ENCODE results near the gene GTF3C5. TPM values are rescaled to one million over a fixed set of nuclear protein-coding genes. Genes with fewer than 3 reads are reported as not detected.

GTF3C5 gene
- total RNA-seq, 1 experiment from 2014 or later = 104 TPM

DNA sequence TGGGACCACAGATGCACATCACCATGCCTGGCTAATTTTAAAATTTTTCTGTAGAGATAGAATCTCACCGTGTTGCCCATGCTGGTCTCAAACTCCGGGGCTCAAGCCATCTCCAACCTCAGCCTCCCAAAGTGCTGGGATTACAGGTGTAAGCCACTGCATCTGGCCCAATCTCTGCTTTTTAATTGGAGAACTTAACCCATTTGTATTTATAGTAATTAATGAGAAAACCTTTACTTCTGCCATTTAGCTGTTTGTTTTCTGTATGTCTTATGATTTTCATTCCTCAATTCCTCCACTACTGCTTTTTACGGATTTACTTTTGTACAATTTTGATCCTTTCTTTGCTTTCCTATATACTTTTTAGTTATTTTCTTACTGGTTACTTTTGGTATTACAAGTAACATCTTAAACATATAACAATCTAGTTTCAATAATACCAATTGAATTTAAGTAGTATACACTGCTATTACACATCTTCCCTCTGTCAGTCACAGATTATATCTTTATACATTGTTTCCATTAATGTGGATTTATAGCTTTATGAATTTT, 64.1 kb downstream of the GTF3C5 start:
- POLR2A ChIA-PET = no interaction called here

DNA sequence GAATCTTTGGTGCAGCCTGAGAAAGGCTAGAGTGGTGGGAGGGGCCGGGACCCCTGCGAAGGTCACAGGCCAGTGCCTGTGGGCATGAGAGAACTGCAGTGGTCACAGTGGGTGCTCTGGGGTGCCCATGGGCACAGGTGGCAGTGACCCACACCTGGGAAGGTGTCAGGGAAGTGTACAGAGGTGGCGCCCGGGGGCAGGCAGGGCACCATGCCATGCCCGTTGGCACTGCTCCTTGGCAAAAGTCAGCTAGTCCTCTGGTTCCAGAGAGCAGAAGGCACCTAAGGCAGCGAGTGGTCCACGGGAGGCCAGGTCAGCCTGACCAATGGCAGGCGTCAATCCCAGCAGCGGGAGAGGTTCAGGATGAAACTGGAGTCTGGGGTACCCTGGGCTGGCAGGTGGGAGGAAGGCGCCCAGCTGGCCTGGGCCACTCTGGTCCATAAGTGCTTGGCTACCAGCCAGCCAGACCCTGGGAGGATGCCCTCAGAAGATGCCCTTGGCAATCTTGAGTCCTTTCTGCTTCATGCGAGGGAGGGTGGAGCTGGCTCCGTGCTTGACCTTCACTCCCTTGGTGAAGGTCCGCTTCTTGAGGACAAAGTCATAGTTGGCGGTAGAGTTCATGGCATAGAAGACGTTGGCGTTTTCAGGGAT, 67.4 kb downstream of the GTF3C5 start:
- H3K36me3 Mint-ChIP-seq = peaks cover 45% of the 10 kb centered on the region
- peaks cover 16% of the 10 kb centered on the region for H3K27me3 Mint-ChIP-seq (ENCODE audit: low read depth)

More for the DNA sequence above, 64.1 kb downstream of the GTF3C5 start:
- Mint-ChIP-seq H3K4me3 (no peak overlapping the region), H3K27me3 (ENCODE audit: low read depth) (peaks cover 16% of the 10 kb centered on the region), H3K36me3 (peaks cover 32% of the 10 kb centered on the region), H3K9me3 (peaks cover 22% of the 10 kb centered on the region), H3K27ac (no peak overlapping the region), H3K4me1 (no peaks in the 10 kb centered on the region)
- CTCF ChIA-PET = interaction anchor here (1.3 kb wide), 1 partner anchor 49 kb away, joined by 6 read pairs; no protein-coding TSS in a partner anchor
- TF ChIP-seq, protein P1, sequence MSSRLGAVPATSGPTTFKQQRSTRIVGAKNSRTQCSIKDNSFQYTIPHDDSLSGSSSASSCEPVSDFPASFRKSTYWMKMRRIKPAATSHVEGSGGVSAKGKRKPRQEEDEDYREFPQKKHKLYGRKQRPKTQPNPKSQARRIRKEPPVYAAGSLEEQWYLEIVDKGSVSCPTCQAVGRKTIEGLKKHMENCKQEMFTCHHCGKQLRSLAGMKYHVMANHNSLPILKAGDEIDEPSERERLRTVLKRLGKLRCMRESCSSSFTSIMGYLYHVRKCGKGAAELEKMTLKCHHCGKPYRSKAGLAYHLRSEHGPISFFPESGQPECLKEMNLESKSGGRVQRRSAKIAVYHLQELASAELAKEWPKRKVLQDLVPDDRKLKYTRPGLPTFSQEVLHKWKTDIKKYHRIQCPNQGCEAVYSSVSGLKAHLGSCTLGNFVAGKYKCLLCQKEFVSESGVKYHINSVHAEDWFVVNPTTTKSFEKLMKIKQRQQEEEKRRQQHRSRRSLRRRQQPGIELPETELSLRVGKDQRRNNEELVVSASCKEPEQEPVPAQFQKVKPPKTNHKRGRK (CRISPR knock-in tag; IDR thresholded peaks at IDR 0.05; ENCODE audit: borderline replicate concordance) = no peak
- TF ChIP-seq ZNF219 (CRISPR knock-in tag; IDR thresholded peaks at IDR 0.05; ENCODE audit: borderline replicate concordance) (no peak), FOXK1 (CRISPR knock-in tag; IDR thresholded peaks at IDR 0.05) (no peak), TEAD4 (CRISPR knock-in tag; IDR thresholded peaks at IDR 0.05) (no peak), RELA (CRISPR knock-in tag; IDR thresholded peaks at IDR 0.05; ENCODE audit: borderline replicate concordance) (no peak), OVOL2 (CRISPR knock-in tag; IDR thresholded peaks at IDR 0.05; ENCODE audit: borderline replicate concordance) (no peak), SP1 (CRISPR knock-in tag; conservative IDR thresholded peaks at IDR 0.05) (no peak)
- TF ChIP-seq, protein P2, sequence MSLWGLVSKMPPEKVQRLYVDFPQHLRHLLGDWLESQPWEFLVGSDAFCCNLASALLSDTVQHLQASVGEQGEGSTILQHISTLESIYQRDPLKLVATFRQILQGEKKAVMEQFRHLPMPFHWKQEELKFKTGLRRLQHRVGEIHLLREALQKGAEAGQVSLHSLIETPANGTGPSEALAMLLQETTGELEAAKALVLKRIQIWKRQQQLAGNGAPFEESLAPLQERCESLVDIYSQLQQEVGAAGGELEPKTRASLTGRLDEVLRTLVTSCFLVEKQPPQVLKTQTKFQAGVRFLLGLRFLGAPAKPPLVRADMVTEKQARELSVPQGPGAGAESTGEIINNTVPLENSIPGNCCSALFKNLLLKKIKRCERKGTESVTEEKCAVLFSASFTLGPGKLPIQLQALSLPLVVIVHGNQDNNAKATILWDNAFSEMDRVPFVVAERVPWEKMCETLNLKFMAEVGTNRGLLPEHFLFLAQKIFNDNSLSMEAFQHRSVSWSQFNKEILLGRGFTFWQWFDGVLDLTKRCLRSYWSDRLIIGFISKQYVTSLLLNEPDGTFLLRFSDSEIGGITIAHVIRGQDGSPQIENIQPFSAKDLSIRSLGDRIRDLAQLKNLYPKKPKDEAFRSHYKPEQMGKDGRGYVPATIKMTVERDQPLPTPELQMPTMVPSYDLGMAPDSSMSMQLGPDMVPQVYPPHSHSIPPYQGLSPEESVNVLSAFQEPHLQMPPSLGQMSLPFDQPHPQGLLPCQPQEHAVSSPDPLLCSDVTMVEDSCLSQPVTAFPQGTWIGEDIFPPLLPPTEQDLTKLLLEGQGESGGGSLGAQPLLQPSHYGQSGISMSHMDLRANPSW (CRISPR knock-in tag; conservative IDR thresholded peaks at IDR 0.05; ENCODE audit: low read depth) = no peak
- TF ChIP-seq, protein P3, sequence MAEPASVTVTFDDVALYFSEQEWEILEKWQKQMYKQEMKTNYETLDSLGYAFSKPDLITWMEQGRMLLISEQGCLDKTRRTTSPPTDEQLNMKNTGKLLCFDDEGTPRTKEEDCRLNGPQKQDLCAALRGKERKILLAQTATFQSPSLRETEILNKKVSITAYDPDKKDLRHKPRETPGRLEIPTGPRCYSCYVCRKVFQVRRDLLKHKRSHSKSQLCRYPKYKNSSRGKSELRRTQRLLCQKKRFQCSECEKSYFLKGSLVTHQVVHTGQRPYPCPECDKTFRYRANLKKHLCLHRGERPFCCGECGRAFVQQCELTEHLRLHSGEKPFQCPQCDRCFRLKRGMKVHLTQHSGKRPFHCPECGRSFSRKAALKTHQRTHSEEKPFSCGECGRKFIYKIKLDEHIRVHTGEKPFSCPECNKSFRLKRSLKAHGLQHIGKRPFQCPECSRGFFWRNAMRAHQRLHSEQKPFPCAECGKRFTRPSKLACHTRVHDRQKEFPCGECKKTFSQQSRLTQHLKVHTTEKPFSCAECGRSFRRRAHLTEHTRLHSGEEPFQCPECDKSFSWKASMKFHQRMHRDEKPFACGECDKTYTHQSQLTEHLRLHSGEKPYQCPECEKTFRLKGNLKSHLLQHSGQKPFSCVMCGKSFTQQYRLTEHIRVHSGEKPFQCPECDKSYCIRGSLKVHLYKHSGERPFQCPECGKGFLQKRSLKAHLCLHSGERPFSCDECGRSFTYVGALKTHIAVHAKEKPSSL (CRISPR knock-in tag; conservative IDR thresholded peaks at IDR 0.05) = no peak
- DNase-seq (ENCODE audit: low spot score) (no peak), ATAC-seq (no peak)

DNA sequence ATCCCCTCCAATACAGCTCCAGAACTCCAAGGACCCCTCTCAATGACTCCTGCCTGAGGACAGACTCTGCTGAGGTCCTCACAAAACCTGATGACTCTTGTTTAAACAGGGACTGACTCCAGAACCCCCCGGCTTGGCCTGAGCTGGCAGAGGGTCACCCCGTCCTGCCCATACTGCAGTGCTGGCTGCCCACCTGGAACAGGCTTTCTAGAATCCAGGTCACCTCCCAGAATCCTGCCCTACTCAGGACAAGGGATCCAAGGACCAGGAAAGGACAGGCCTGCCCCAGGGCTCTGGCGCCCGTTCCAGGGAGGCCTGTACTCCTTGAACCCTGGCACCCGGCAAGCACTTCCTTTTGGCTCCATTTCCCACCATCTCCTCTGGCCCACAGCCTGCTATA, 68.1 kb downstream of the GTF3C5 start:
- Mint-ChIP-seq H3K9me3 (peaks cover 22% of the 10 kb centered on the region), H3K27ac (no peak overlapping the region), H3K27me3 (ENCODE audit: low read depth) (peaks cover 16% of the 10 kb centered on the region), H3K4me3 (no peak overlapping the region), H3K4me1 (no peaks in the 10 kb centered on the region), H3K36me3 (peaks cover 45% of the 10 kb centered on the region)
- DNase-seq (ENCODE audit: low spot score) = no peak
- POLR2A ChIA-PET = interaction anchor here (0.6 kb wide), 1 partner anchor 39 kb away, joined by 3 read pairs; no protein-coding TSS in a partner anchor
- CTCF ChIA-PET = interaction anchor here (2.2 kb wide), 1 partner anchor 45 kb away, joined by 9 read pairs; no protein-coding TSS in a partner anchor
- no peak for ATAC-seq
- TF ChIP-seq, protein P4, sequence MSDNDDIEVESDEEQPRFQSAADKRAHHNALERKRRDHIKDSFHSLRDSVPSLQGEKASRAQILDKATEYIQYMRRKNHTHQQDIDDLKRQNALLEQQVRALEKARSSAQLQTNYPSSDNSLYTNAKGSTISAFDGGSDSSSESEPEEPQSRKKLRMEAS (CRISPR knock-in tag; IDR thresholded peaks at IDR 0.05) = no peak
- TF ChIP-seq GABPB1 (CRISPR knock-in tag; IDR thresholded peaks at IDR 0.05) (no peak), ATF1 (CRISPR knock-in tag; IDR thresholded peaks at IDR 0.05) (no peak), HMGA2 (CRISPR knock-in tag; IDR thresholded peaks at IDR 0.05) (no peak), SOX15 (CRISPR knock-in tag; IDR thresholded peaks at IDR 0.05) (no peak), JAZF1 (CRISPR knock-in tag; IDR thresholded peaks at IDR 0.05) (no peak), ZNF317 (CRISPR knock-in tag; IDR thresholded peaks at IDR 0.05; ENCODE audit: borderline replicate concordance, low read depth) (no peak), ZNF121 (CRISPR knock-in tag; IDR thresholded peaks at IDR 0.05) (no peak)
- TF ChIP-seq, protein P5, sequence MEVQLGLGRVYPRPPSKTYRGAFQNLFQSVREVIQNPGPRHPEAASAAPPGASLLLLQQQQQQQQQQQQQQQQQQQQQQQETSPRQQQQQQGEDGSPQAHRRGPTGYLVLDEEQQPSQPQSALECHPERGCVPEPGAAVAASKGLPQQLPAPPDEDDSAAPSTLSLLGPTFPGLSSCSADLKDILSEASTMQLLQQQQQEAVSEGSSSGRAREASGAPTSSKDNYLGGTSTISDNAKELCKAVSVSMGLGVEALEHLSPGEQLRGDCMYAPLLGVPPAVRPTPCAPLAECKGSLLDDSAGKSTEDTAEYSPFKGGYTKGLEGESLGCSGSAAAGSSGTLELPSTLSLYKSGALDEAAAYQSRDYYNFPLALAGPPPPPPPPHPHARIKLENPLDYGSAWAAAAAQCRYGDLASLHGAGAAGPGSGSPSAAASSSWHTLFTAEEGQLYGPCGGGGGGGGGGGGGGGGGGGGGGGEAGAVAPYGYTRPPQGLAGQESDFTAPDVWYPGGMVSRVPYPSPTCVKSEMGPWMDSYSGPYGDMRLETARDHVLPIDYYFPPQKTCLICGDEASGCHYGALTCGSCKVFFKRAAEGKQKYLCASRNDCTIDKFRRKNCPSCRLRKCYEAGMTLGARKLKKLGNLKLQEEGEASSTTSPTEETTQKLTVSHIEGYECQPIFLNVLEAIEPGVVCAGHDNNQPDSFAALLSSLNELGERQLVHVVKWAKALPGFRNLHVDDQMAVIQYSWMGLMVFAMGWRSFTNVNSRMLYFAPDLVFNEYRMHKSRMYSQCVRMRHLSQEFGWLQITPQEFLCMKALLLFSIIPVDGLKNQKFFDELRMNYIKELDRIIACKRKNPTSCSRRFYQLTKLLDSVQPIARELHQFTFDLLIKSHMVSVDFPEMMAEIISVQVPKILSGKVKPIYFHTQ (CRISPR knock-in tag; IDR thresholded peaks at IDR 0.05) = no peak

More for the DNA sequence above, 67.4 kb downstream of the GTF3C5 start:
- Mint-ChIP-seq H3K4me3 (no peak overlapping the region), H3K27ac (no peak overlapping the region), H3K4me1 (no peaks in the 10 kb centered on the region), H3K9me3 (peaks cover 22% of the 10 kb centered on the region)
- no peak for TF ChIP-seq EMX1 (CRISPR knock-in tag; IDR thresholded peaks at IDR 0.05)
- no peak for TF ChIP-seq ATF1 (CRISPR knock-in tag; IDR thresholded peaks at IDR 0.05)
- no peak for TF ChIP-seq ZNF423 (CRISPR knock-in tag; IDR thresholded peaks at IDR 0.05)
- TF ChIP-seq TP53 (CRISPR knock-in tag; IDR thresholded peaks at IDR 0.05) = no peak
- TF ChIP-seq, protein P6, sequence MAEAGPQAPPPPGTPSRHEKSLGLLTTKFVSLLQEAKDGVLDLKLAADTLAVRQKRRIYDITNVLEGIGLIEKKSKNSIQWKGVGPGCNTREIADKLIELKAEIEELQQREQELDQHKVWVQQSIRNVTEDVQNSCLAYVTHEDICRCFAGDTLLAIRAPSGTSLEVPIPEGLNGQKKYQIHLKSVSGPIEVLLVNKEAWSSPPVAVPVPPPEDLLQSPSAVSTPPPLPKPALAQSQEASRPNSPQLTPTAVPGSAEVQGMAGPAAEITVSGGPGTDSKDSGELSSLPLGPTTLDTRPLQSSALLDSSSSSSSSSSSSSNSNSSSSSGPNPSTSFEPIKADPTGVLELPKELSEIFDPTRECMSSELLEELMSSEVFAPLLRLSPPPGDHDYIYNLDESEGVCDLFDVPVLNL (CRISPR knock-in tag; IDR thresholded peaks at IDR 0.05; ENCODE audit: borderline replicate concordance, low read depth) = no peak
- TF ChIP-seq RELA (CRISPR knock-in tag; IDR thresholded peaks at IDR 0.05; ENCODE audit: borderline replicate concordance) = no peak
- ATAC-seq = no peak
- POLR2A ChIA-PET = no interaction called here
- CTCF ChIA-PET = interaction anchor here (2.2 kb wide), 1 partner anchor 46 kb away, joined by 9 read pairs; no protein-coding TSS in a partner anchor
- no peak for DNase-seq (ENCODE audit: low spot score)

All from WTC11 (cell line).